Measurements from ENCODE around the gene SCEL. TPM values are rescaled to one million over a fixed set of nuclear protein-coding genes. Genes with fewer than 3 reads are reported as not detected.

SCEL gene
- polyA plus RNA-seq, 1 donor = 1.9 TPM

Other genes with a start within 250 kb of the SCEL start
- 41.8 TPM for gene MYCBP2, start 208.6 kb upstream of the SCEL start, polyA plus RNA-seq
- 9.0 TPM for gene SLAIN1, start 162.0 kb downstream of the SCEL start, polyA plus RNA-seq